ENCODE measurements around the gene OMG. TPM values are rescaled to one million over a fixed set of nuclear protein-coding genes. Genes with fewer than 3 reads are reported as not detected.
A peak's percentile ranks its signal among the peaks of the same experiment; 100 is the strongest.
"Not testable (repeated sequence)": the region's sequence is repeated elsewhere in the genome, so short reads cannot be mapped to it uniquely, and the experiment has no call there.

OMG gene
- total RNA-seq (2014; rRNA removed; shearing (Covaris generic)), result not detected in 2 replicates

GRCh38 chr17:31297090-31297489, at the start of gene OMG:
Gene OMG, minus strand, starts transcription at chr17:31297239. Its CDS starts 908 bp downstream, at chr17:31296331.
- Histone ChIP-seq H3K4me3 (no peak within 1 kb of the TSS), H3K9me3 (replicated peaks) (no peaks in the 10 kb centered on the region), H3K27me3 (no peaks in the 10 kb centered on the region), H3K27ac (no peak within 1 kb of the TSS), H3K36me3 (peaks cover 2% of the 10 kb centered on the region; the same call in 1 of the 2 replicates), H3K4me1 (no peaks in the 10 kb centered on the region)
- DNase-seq, result no peak

GRCh38 chr17:31345191-31345747, 48.2 kb upstream of the OMG start:
- not testable (repeated sequence) for H3K4me1 ChIP-seq; DNase-seq; H3K9me3 ChIP-seq (replicated peaks); H3K4me3 ChIP-seq; H3K27me3 ChIP-seq; H3K27ac ChIP-seq
- H3K36me3 ChIP-seq, result peaks cover 33% of the 10 kb centered on the region

DNA sequence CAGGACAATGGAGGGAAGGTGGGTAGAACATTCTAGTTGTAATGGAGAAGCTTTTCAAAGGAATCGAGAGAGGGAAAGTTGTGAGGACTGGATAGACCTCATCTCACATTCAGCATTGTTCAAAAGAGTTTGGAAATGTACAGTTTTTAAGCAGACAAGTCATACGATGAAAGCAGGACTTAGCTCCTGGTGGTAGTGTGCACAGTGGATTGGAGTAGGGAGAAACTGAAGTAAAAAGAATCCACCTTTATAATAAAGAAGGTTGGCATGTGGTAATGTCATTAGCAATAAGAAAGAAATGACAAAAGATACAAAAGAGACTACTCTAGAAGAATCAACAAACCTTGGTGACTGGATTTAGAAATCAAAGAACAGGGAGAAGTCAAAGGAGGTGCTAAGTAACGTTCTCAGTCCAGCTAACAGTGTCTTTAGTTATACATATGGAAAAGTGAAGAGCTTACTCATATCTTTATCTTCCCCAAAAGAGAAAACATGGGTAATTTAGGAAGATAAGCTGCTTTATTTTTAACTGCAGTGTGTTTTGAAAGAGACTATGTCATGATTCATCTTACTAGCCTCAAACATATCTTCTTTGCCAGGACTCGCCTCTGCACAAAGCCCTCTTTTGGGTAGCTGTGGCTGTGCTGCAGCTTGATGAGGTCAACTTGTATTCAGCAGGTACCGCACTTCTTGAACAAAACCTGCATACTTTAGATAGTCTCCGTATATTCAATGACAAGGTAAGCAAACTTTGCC, 43.0 kb upstream of the OMG start:
- Histone ChIP-seq H3K27me3 (no peaks in the 10 kb centered on the region), H3K36me3 (peaks cover 47% of the 10 kb centered on the region), H3K9me3 (replicated peaks) (no peaks in the 10 kb centered on the region), H3K27ac (no peak overlapping the region), H3K4me1 (no peaks in the 10 kb centered on the region), H3K4me3 (no peak overlapping the region)
- DNase-seq, result no peak

DNA sequence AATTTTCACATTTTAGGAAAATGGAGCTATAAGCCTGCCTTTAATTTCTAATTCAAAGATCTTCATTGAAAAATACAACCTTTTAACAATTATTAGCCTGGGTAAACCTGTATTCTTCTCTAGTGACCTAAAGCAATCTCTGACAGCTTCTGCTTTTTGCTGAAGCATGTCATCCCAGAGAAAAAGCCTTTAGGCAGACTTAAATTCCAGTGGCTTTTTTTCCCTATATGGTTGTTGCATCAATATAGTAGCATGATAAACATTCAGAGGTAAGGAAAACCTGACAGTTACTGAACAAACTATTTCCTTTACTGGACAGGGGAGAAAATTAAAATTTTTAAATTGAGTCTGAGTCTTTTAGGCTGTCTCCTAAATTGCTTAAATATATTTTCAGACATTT, 32.2 kb upstream of the OMG start:
- no peak overlapping the region for H3K27ac ChIP-seq
- peaks cover 16% of the 10 kb centered on the region for H3K4me1 ChIP-seq
- DNase-seq, result no peak
- H3K36me3 ChIP-seq, result peaks cover 29% of the 10 kb centered on the region
- no peaks in the 10 kb centered on the region for H3K27me3 ChIP-seq
- no peaks in the 10 kb centered on the region for H3K9me3 ChIP-seq (replicated peaks)
- no peak overlapping the region for H3K4me3 ChIP-seq

DNA sequence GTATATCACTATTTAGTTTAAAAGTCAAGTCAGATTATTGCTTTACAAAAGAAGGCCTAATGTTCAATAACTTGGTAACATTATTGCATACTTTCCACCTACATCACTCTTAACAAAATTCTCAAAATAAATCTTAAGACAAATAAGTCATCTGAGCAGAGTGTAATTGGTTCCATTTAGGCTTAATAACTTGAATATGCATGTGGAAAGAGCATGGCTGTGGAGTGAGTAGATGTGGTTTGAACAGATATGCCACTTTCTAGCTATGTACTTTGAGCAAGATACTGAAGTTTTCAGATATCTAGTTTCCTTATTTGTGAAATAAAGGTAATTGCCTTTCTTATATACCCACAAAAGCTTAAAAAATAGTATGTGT, 31.1 kb upstream of the OMG start:
- H3K4me1 ChIP-seq, result peaks cover 16% of the 10 kb centered on the region
- peaks cover 25% of the 10 kb centered on the region for H3K36me3 ChIP-seq
- no peak overlapping the region for H3K4me3 ChIP-seq
- no peaks in the 10 kb centered on the region for H3K9me3 ChIP-seq (replicated peaks)
- no peaks in the 10 kb centered on the region for H3K27me3 ChIP-seq
- H3K27ac ChIP-seq, result peak overlapping the region; percentile 36
- DNase-seq, result no peak

DNA sequence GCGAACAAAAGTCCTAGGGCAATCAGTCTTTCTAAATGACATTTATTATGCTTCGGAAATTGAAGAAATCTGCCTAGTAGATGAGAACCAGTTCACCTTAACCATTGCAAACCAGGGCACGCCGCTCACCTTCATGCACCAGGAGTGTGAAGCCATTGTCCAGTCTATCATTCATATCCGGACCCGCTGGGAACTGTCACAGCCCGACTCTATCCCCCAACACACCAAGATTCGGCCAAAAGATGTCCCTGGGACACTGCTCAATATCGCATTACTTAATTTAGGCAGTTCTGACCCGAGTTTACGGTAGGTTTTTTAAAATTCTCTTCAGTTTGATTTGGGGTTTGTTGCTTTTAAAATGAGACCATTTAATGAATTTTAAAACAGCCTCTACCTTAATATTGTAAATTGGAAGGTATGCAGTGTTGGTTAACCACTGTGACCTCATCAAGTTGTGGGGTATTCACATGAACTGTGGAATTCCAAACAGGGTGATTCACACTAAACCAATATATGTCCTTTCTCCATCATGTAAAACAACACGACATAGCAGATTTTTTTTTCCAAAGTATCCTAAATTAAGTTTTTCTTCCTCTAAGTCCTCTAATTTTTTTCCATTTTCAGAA, 30.6 kb upstream of the OMG start:
- Histone ChIP-seq H3K27ac (peak overlapping the region; percentile 36), H3K9me3 (replicated peaks) (no peaks in the 10 kb centered on the region), H3K4me1 (peaks cover 16% of the 10 kb centered on the region), H3K4me3 (no peak overlapping the region), H3K36me3 (peaks cover 23% of the 10 kb centered on the region), H3K27me3 (no peaks in the 10 kb centered on the region)
- peak; percentile 28 to 58 for DNase-seq

GRCh38 chr17:31323551-31323950, 26.5 kb upstream of the OMG start:
- H3K4me1 ChIP-seq, result peaks cover 24% of the 10 kb centered on the region
- H3K36me3 ChIP-seq, result peaks cover 14% of the 10 kb centered on the region
- H3K27ac ChIP-seq, result no peak overlapping the region
- H3K9me3 ChIP-seq (replicated peaks), result no peaks in the 10 kb centered on the region
- no peak overlapping the region for H3K4me3 ChIP-seq
- DNase-seq, result no peak
- H3K27me3 ChIP-seq, result no peaks in the 10 kb centered on the region

DNA sequence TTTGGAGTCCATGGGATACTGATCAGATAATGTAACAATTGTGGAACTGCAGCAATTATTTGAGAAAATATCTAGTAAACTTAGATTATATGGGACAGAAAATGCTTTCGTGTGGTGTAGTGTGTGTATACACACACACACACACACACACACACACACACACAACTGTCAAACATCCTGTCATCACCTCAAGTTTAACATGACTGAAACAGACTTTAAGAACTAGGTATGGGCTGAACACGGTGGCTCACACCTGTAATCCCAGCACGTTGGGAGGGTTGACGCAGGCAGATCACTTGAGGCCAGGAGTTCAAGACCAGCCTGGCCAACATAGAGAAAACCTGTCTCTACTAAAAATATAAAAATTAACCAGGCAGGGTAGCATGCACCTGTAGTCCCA, 24.9 kb upstream of the OMG start:
- Histone ChIP-seq H3K27ac (no peak overlapping the region), H3K27me3 (no peaks in the 10 kb centered on the region), H3K36me3 (peaks cover 6% of the 10 kb centered on the region; the same call in 1 of the 2 replicates), H3K4me1 (peaks cover 8% of the 10 kb centered on the region; the same call in 1 of the 2 replicates), H3K9me3 (replicated peaks) (no peaks in the 10 kb centered on the region), H3K4me3 (no peak overlapping the region)
- no peak for DNase-seq

GRCh38 chr17:31321481-31321880, 24.4 kb upstream of the OMG start, which contains the start of gene EVI2A:
Gene EVI2A, minus strand, starts transcription at chr17:31321622. Its CDS starts 2,609 bp downstream, at chr17:31319013.
- Histone ChIP-seq H3K4me1 (peaks cover 8% of the 10 kb centered on the region; the same call in 1 of the 2 replicates), H3K9me3 (replicated peaks) (no peaks in the 10 kb centered on the region), H3K36me3 (peaks cover 6% of the 10 kb centered on the region; the same call in 1 of the 2 replicates), H3K4me3 (no peak within 1 kb of the TSS), H3K27ac (no peak within 1 kb of the TSS), H3K27me3 (no peaks in the 10 kb centered on the region)
- peak; percentile 28 to 54 for DNase-seq

GRCh38 chr17:31320791-31321190, 23.8 kb upstream of the OMG start:
- Histone ChIP-seq H3K27ac (no peak overlapping the region), H3K9me3 (replicated peaks) (no peaks in the 10 kb centered on the region), H3K4me1 (peaks cover 8% of the 10 kb centered on the region; the same call in 1 of the 2 replicates), H3K27me3 (no peaks in the 10 kb centered on the region), H3K4me3 (no peak overlapping the region), H3K36me3 (no peaks in the 10 kb centered on the region)
- DNase-seq, result no peak

GRCh38 chr17:31320241-31320640, 23.2 kb upstream of the OMG start:
- Histone ChIP-seq H3K4me3 (no peak overlapping the region), H3K9me3 (replicated peaks) (no peaks in the 10 kb centered on the region), H3K27ac (no peak overlapping the region), H3K4me1 (peaks cover 8% of the 10 kb centered on the region; the same call in 1 of the 2 replicates), H3K27me3 (no peaks in the 10 kb centered on the region), H3K36me3 (no peaks in the 10 kb centered on the region)
- DNase-seq, result no peak

DNA sequence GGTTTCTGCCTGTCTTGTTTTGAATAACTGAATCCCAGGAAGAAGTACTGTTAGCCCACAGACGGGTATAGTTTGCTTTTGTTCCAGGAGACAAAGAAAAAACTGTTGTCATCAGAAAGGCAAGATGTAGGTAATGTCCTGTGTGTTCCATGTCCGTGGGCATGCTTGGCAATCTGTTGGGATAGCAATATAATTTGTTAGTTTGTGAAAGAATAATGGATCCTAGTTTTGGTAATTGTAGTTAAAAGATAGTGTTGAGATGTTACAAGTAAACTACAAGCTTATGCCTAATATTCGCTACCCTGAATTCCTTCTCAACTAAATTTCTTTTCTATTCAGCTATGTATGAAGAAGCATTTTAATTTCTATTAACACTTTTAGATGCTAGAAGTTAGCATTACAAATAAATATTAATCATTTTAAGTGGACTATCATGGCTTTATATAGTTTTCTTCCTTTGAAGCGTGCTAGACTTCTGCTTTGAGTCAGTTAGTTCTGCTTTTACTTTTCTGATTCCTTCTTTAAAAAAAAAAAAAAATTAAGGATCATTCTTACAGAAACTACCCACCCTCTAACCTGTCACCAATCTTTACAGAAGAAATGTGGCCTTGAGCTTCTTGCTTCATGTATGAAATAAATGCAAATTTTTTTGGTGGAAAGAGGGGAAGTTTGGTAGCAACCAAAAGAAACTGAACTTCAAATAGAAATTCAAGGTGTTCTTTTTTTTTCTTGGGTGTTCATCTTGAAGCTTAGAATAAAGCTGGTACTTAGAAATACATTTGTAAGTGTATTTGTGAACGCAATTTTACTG, 22.0 kb upstream of the OMG start:
- no peak overlapping the region for H3K4me3 ChIP-seq
- H3K4me1 ChIP-seq, result peaks cover 8% of the 10 kb centered on the region; the same call in 1 of the 2 replicates
- no peak for DNase-seq
- peaks cover 4% of the 10 kb centered on the region; the same call in 1 of the 2 replicates for H3K36me3 ChIP-seq
- no peaks in the 10 kb centered on the region for H3K27me3 ChIP-seq
- no peaks in the 10 kb centered on the region for H3K9me3 ChIP-seq (replicated peaks)
- no peak overlapping the region for H3K27ac ChIP-seq

DNA sequence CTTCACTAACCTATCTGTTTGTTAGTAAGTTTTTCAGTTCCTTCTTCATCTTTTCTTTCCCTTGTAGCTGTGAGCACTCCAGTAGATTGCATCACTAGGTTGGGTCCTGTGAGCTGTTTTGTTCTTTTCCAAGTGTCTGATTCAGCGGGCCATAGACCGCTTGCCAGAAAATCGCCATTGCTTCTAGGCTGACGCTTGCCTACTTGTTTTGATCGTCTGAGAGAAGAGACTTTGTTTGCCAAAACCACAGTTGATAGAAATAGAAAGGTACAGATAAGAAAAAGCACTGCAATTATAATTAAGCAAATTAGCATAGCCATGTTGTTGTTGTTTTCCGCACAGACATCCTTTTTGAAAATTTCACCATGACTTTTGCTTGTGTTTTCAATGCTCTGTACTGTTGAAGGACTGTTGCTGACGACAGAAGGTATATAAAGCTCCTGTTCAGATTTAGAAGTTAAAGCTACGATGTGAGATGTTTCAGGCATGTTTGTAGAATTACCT, 21.3 kb upstream of the OMG start:
- no peaks in the 10 kb centered on the region for H3K9me3 ChIP-seq (replicated peaks)
- DNase-seq, result no peak
- peaks cover 8% of the 10 kb centered on the region; the same call in 1 of the 2 replicates for H3K4me1 ChIP-seq
- no peak overlapping the region for H3K27ac ChIP-seq
- no peaks in the 10 kb centered on the region for H3K27me3 ChIP-seq
- H3K4me3 ChIP-seq, result no peak overlapping the region
- H3K36me3 ChIP-seq, result peaks cover 4% of the 10 kb centered on the region; the same call in 1 of the 2 replicates

GRCh38 chr17:31314782-31315100, 17.7 kb upstream of the OMG start:
- H3K4me3 ChIP-seq, result no peak overlapping the region

More at GRCh38 chr17:31314782-31315100, 17.7 kb upstream of the OMG start:
- no peak for DNase-seq
- peaks cover 4% of the 10 kb centered on the region; the same call in 1 of the 2 replicates for H3K36me3 ChIP-seq
- no peaks in the 10 kb centered on the region for H3K4me1 ChIP-seq
- H3K27me3 ChIP-seq, result no peaks in the 10 kb centered on the region
- H3K9me3 ChIP-seq (replicated peaks), result no peaks in the 10 kb centered on the region
- H3K27ac ChIP-seq, result no peak overlapping the region
